GM18951 (cell line): ENCODE measurements around the gene SYNJ1.
"Not testable (repeated sequence)": the region's sequence is repeated elsewhere in the genome, so short reads cannot be mapped to it uniquely, and the experiment has no call there.

Experiments used
- POLR2A ChIP-seq: IDR thresholded peaks from 4 replicates; pipeline ENCODE4 v1.6.1; 2011; ENCODE audit warnings: mild to moderate bottlenecking; ENCODE audit not compliant: insufficient read length, insufficient read depth; ENCODE audit errors: extremely low read depth
- in situ Hi-C: fragments of 300-500 bp; cut with MboI; formaldehyde crosslinking; loops from one replicate; pipeline ENCODE4 v1.12.0; 2022; ENCODE audit warnings: low sequenced_read_pairs, mixed read lengths, inconsistent platforms; ENCODE audit not compliant: unreplicated experiment

SYNJ1 gene

GRCh38 chr21:32645261-32646182 lies 82.3 kb downstream of the SYNJ1 start:
- TF ChIP-seq POLR2A = no peak
- in situ Hi-C loops = no loop called here

- no peak for TF ChIP-seq POLR2A
- in situ Hi-C loops = no loop called here
These were observed 85.8 kb downstream of the SYNJ1 start for GRCh38 chr21:32641710-32642698.

- in situ Hi-C loops = no loop called here
- no peak for TF ChIP-seq POLR2A
These were observed 101.1 kb downstream of the SYNJ1 start for GRCh38 chr21:32626621-32627196.

- in situ Hi-C loops = not testable (repeated sequence)
These were observed 109.6 kb downstream of the SYNJ1 start for GRCh38 chr21:32618218-32618617.

- in situ Hi-C loops = no loop called here
- TF ChIP-seq POLR2A = no peak
These were observed 114.3 kb downstream of the SYNJ1 start for GRCh38 chr21:32613436-32614043.

- no peak for TF ChIP-seq POLR2A
- in situ Hi-C loops = no loop called here
These were observed 114.8 kb downstream of the SYNJ1 start for GRCh38 chr21:32612999-32613337.

- peak; percentile 73 for TF ChIP-seq POLR2A
- in situ Hi-C loops = no loop called here
These were observed 115.5 kb downstream of the SYNJ1 start, which contains the start of gene CFAP298 for GRCh38 chr21:32612075-32612998. Gene CFAP298, minus strand, starts transcription at chr21:32612377. Its CDS starts 134 bp downstream, at chr21:32612243.

GRCh38 chr21:32611471-32611997 lies 116.3 kb downstream of the SYNJ1 start:
- TF ChIP-seq POLR2A = no peak
- in situ Hi-C loops = no loop called here

- in situ Hi-C loops = not testable (repeated sequence)
These were observed 116.9 kb downstream of the SYNJ1 start for GRCh38 chr21:32610940-32611339.

GRCh38 chr21:32608851-32609250 lies 119.0 kb downstream of the SYNJ1 start:
- TF ChIP-seq POLR2A = no peak
- in situ Hi-C loops = loop anchor here (10.0 kb wide), 1 partner anchor 204 kb away; no protein-coding TSS in a partner anchor

- in situ Hi-C loops = loop anchor here (10.0 kb wide), 1 partner anchor 201 kb away; no protein-coding TSS in a partner anchor
- TF ChIP-seq POLR2A = no peak
These were observed 122.3 kb downstream of the SYNJ1 start for GRCh38 chr21:32605469-32605868.
